HepG2 (cell line): ENCODE results near the gene NT5DC2. TPM values are rescaled to one million over a fixed set of nuclear protein-coding genes. Genes with fewer than 3 reads are reported as not detected.

ENCODE experiments used
- ATAC-seq: fragments of 200-7000 bp; cut with Tn5 transposase; 3 replicates; pipeline ENCODE4 v1.9.1; 2020; ENCODE audit warnings: mild to moderate bottlenecking, moderate library complexity
- BruUV-seq: library from RNA; stranded (reverse); fragments of 400-500 nt; replicated peaks from 2 replicates; lab custom pipeline; 2021; lab: Mats Ljungman, UMichigan
- CTCF ChIA-PET: fragments of 300-600 bp; formaldehyde crosslinking; extraction: SDS; loops from one replicate; lab custom pipeline; 2021; ENCODE audit warnings: low total read pairs, inconsistent platforms, low intra/inter-chr PET ratio; lab: Yijun Ruan, JAX
- POLR2A ChIA-PET: fragments of 350-600 bp; sonication (Branson Sonifier 250); formaldehyde crosslinking; loops from one replicate; lab custom pipeline; 2020; ENCODE audit warnings: antibody characterized with exemption, inconsistent platforms; lab: Yijun Ruan, JAX
- DNase-seq: peaks from one replicate; pipeline ENCODE4 v3.0.0-alpha.2; 2015; ENCODE audit warnings: low spot score
- FAIRE-seq: peaks from 3 replicates; lab custom pipeline; 2011; peaks lifted over from hg19 to GRCh38; lab: Jason Lieb, UNC
- H2AFZ ChIP-seq: one replicate; pipeline ENCODE4 v1.6.1; 2011; ENCODE audit warnings: low read length, inconsistent platforms
- H3K27ac ChIP-seq: fragments of 300-600 bp; 3 replicates; pipeline ENCODE4 v1.8.0; 2011; ENCODE audit warnings: mixed run types, mild to moderate bottlenecking, mixed read lengths, low read length, inconsistent platforms; ENCODE audit not compliant: insufficient read depth; ENCODE audit errors: extremely low read length
- H3K27me3 ChIP-seq, 2 experiments: fragments of 200-600 bp in 1 of 2; 2 replicates in 1 of 2; 3 replicates in 1 of 2; pipeline versions ENCODE4 v1.6.0 to v1.8.0; 2011; ENCODE audit warnings: low read length in 2 of 2, mild to moderate bottlenecking in 2 of 2, moderate library complexity in 2 of 2, inconsistent platforms in 1 of 2; ENCODE audit not compliant: insufficient read depth in 2 of 2, control insufficient read depth in 1 of 2
- H3K36me3 ChIP-seq, 2 experiments: fragments of 200-600 bp in 1 of 2; replicated peaks in 1 of 2; 2 replicates in 1 of 2; 3 replicates in 1 of 2; pipeline versions ENCODE4 v1.5.1 to v1.8.0; 2011; ENCODE audit warnings: low read length in 2 of 2, inconsistent platforms in 1 of 2; ENCODE audit not compliant: insufficient read depth in 2 of 2, control insufficient read depth in 1 of 2
- H3K4me1 ChIP-seq: 2 replicates; pipeline ENCODE4 v1.5.1; 2012; ENCODE audit warnings: low read length, inconsistent platforms; ENCODE audit not compliant: insufficient read depth
- H3K4me2 ChIP-seq: 2 replicates; pipeline ENCODE4 v1.6.0; 2011; ENCODE audit warnings: low read depth, low read length, inconsistent platforms
- H3K4me3 ChIP-seq, 3 experiments: fragments of 200-600 bp in 1 of 3; sonication (generic), shearing (Covaris generic) in 1 of 3; replicated peaks in 1 of 3; 2 replicates each; pipeline ENCODE4 v1.5.1; 2011 to 2016; ENCODE audit warnings: low read length in 3 of 3, inconsistent platforms in 2 of 3, low read depth in 2 of 3, mild to moderate bottlenecking in 2 of 3, control low read depth in 1 of 3, mixed read lengths in 1 of 3; ENCODE audit not compliant: insufficient read depth in 1 of 3
- H3K79me2 ChIP-seq: one replicate; pipeline ENCODE4 v1.6.1; 2011; ENCODE audit warnings: low read length, inconsistent platforms; ENCODE audit not compliant: insufficient read depth
- H3K9ac ChIP-seq: 2 replicates; pipeline ENCODE4 v1.6.0; 2011; ENCODE audit warnings: mild to moderate bottlenecking, low read depth, low read length, inconsistent platforms; ENCODE audit not compliant: insufficient read depth
- H3K9me3 ChIP-seq: 2 replicates; pipeline ENCODE4 v1.5.1; 2012; ENCODE audit warnings: mild to moderate bottlenecking, low read length
- H4K20me1 ChIP-seq: 2 replicates; pipeline ENCODE4 v1.6.0; 2011; ENCODE audit warnings: inconsistent platforms, mild to moderate bottlenecking, low read length, moderate library complexity; ENCODE audit not compliant: insufficient read depth
- AHR ChIP-seq: IDR thresholded peaks from 2 replicates; pipeline ENCODE4 v1.6.1; 2018; ENCODE audit warnings: missing genetic modification reagents, missing compliant biosample characterization
- ATF5 ChIP-seq: sonication (generic); formaldehyde crosslinking; IDR thresholded peaks from 2 replicates; pipeline ENCODE4 v1.4.0; 2020; ENCODE audit warnings: mild to moderate bottlenecking, low read depth, missing genetic modification reagents
- BCLAF1 ChIP-seq: fragments of 450-650 bp; IDR thresholded peaks from 2 replicates; pipeline ENCODE4 v1.6.1; 2017; ENCODE audit warnings: mild to moderate bottlenecking
- ISX ChIP-seq: sonication (generic); formaldehyde crosslinking; conservative IDR thresholded peaks from 2 replicates; pipeline ENCODE4 v1.5.0; 2020; ENCODE audit warnings: missing genetic modification reagents
- MIER3 ChIP-seq: IDR thresholded peaks from 2 replicates; pipeline ENCODE4 v1.6.1; 2016; ENCODE audit warnings: missing compliant biosample characterization, borderline replicate concordance
- NFIC ChIP-seq: IDR thresholded peaks from 2 replicates; pipeline ENCODE4 v1.6.1; 2012; ENCODE audit warnings: mild to moderate bottlenecking, low read length, inconsistent platforms
- NR2F2 ChIP-seq: IDR thresholded peaks from 2 replicates; pipeline ENCODE4 v1.6.1; 2012; ENCODE audit warnings: low read depth, inconsistent platforms, borderline replicate concordance
- TARDBP ChIP-seq: sonication (generic); formaldehyde crosslinking; IDR thresholded peaks from 2 replicates; pipeline ENCODE4 v1.8.0; 2022; ENCODE audit warnings: mild to moderate bottlenecking, missing genetic modification reagents
- ZNF501 ChIP-seq: sonication (generic); formaldehyde crosslinking; IDR thresholded peaks from 2 replicates; pipeline ENCODE4 v1.5.1; 2020; ENCODE audit warnings: mild to moderate bottlenecking, moderate library complexity, missing genetic modification reagents
- ZNF569 ChIP-seq: sonication (generic); formaldehyde crosslinking; IDR thresholded peaks from 2 replicates; pipeline ENCODE4 v1.5.0; 2020; ENCODE audit warnings: mild to moderate bottlenecking, missing genetic modification reagents, moderate library complexity, borderline replicate concordance
- WGBS: methylation state at CpG from one replicate; pipeline ENCODE4 v1.1.6; 2017; ENCODE audit warnings: low lambda C conversion rate; 5-methylcytosine and 5-hydroxymethylcytosine counted together
- in situ Hi-C: cut with HindIII; loops from 2 replicates; pipeline ENCODE4 v1.10.0; 2017; ENCODE audit warnings: low pct_unique_long_range_greater_than_20kb; ENCODE audit not compliant: extremely low pct_ligation_motif_present
- intact Hi-C: fragments of 100-400 bp; cut with micrococcal nuclease; formaldehyde crosslinking; loops from one replicate; pipeline ENCODE4 v1.10.0; 2022; ENCODE audit not compliant: unreplicated experiment
- polyA plus RNA-seq, 8 experiments: library from polyadenylated mRNA; depleted of rRNA in 3 of 8; stranded (reverse) in 7 of 8; unstranded in 1 of 8; fragments of >200 nt; fragmentation: Illumina TruSeq in 4 of 8; extraction: Trizol in 4 of 8; gene quantifications; 2 replicates each; pipeline versions ENCODE4 v1.2.1 to v1.2.3, GENCODE V29; 2011 to 2016; ENCODE audit warnings: low read depth in 4 of 8, missing spikeins in 1 of 8, mixed read lengths in 1 of 8; ENCODE audit not compliant: insufficient read depth in 1 of 8
- total RNA-seq, 5 experiments: library from RNA; depleted of rRNA; stranded (reverse); fragments of >200 nt; fragmentation: Illumina TruSeq; extraction: Trizol; gene quantifications; 2 replicates each; pipeline ENCODE4 v1.2.3, GENCODE V29; 2016; ENCODE audit warnings: low read depth in 1 of 5

NT5DC2 gene
- total and polyA plus RNA-seq, 2 of the 13 experiments (the other 11 are each of a cell fraction or from before 2014, with no cell fraction given) = 131 to 240 TPM

- CTCF ChIA-PET = no interaction called here
Observed at GRCh38 chr3:52490939-52491526, 42.6 kb downstream of the NT5DC2 start.

More at GRCh38 chr3:52490939-52491526, 42.6 kb downstream of the NT5DC2 start:
- no TSS peak for BruUV-seq
- no peak overlapping the region for H3K4me2 ChIP-seq
- POLR2A ChIA-PET = no interaction called here
- TF ChIP-seq NR2F2 (no peak), MIER3 (no peak), NFIC (no peak), BCLAF1 (no peak), ISX (no peak), ZNF569 (CRISPR knock-in tag) (no peak), TARDBP (no peak), AHR (CRISPR knock-in tag) (no peak), ATF5 (CRISPR knock-in tag) (no peak), ZNF501 (CRISPR knock-in tag) (no peak)
- H3K9me3 ChIP-seq = no peaks in the 10 kb centered on the region
- no peak overlapping the region for H3K4me3 ChIP-seq
- H3K27me3 ChIP-seq = no peaks in the 10 kb centered on the region
- peaks cover 12% of the 10 kb centered on the region for H3K4me1 ChIP-seq
- H4K20me1 ChIP-seq = no peaks in the 10 kb centered on the region; the same call in 1 of the 2 replicates
- no peak overlapping the region for H3K9ac ChIP-seq
- no peaks in the 10 kb centered on the region for H3K79me2 ChIP-seq
- FAIRE-seq = no peak
- 92% methylated on average over 9 of the region's 23 CpGs for WGBS
- no peak for DNase-seq
- in situ Hi-C loops = no loop called here
- no peak for ATAC-seq
- intact Hi-C loops = no loop called here
- no peak overlapping the region for H3K27ac ChIP-seq
- peaks cover 16 to 36% of the 10 kb centered on the region in 2 experiments for H3K36me3 ChIP-seq
- no peak overlapping the region for H2AFZ ChIP-seq
